H1 (cell line): Measurements from ENCODE around the gene RGPD6.
"Not testable (repeated sequence)": the region's sequence is repeated elsewhere in the genome, so short reads cannot be mapped to it uniquely, and the experiment has no call there.

ENCODE experiments used
- GTF2F1 ChIP-seq: IDR thresholded peaks from 2 replicates; pipeline ENCODE4 v1.6.1; 2012; ENCODE audit warnings: low read depth, low read length, improper control_type of control experiment, borderline replicate concordance
- MAFK ChIP-seq: IDR thresholded peaks from 2 replicates; pipeline ENCODE4 v1.6.1; 2012; ENCODE audit warnings: low read depth, mild to moderate bottlenecking, improper control_type of control experiment, low read length
- POLR2A ChIP-seq, 2 experiments: IDR thresholded peaks; 1 replicate in 1 of 2; 2 replicates in 1 of 2; pipeline ENCODE4 v1.6.1; 2011; ENCODE audit warnings: low read depth in 2 of 2, low read length in 2 of 2, mild to moderate bottlenecking in 2 of 2; ENCODE audit errors: control extremely low read depth in 1 of 2
- POLR2AphosphoS5 ChIP-seq: IDR thresholded peaks from 2 replicates; pipeline ENCODE4 v1.6.1; 2011; ENCODE audit warnings: low read depth, low read length
- TF ChIP-seq, protein P1 (sequence below), 3 experiments: IDR thresholded peaks; 1 replicate in 2 of 3; 2 replicates in 1 of 3; pipeline versions ENCODE4 v1.5.1 to v1.6.1; 2011; ENCODE audit warnings: low read length in 3 of 3, mild to moderate bottlenecking in 3 of 3, inconsistent platforms in 2 of 3, low read depth in 1 of 3, moderate library complexity in 1 of 3; ENCODE audit not compliant: insufficient read depth in 1 of 3; ENCODE audit errors: control extremely low read depth in 1 of 3
- TF ChIP-seq, protein P2 (sequence below): IDR thresholded peaks from 2 replicates; pipeline ENCODE4 v1.6.1; 2011; ENCODE audit warnings: low read length, improper control_type of control experiment

DNA sequence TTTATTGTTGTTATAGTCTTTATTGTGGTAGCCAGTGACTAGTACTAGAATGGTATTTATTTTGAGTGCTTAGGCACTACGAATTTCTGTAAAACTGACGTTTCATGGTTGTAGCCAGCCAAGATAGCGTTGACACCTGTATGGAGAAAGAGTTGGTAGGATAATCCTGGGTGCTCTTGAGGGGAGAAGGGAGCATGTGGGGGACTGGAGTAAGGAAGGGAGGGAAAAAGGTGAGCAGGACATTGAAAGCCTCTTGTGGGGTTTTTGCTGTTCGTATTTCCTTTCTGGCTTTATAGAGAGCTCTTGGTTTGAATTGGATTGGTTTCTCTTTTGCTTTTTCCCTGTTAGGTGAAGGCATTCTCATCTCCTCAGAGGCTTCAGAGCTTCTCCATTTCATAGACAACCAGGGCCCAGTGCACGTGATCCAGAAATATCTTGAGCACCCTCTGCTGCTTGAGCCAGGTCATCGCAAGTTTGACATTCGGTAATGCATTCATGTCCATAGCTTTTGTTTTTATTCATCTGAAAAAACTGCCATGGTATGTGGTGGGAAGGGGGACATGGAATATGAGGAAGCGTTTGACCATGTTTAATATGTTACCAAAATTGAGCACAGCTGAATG lies 77.2 kb downstream of the RGPD6 start:
- TF ChIP-seq POLR2AphosphoS5; MAFK; POLR2A (IDR thresholded peaks at IDR 0.05; ENCODE audit: control extremely low read depth in 1 of 2, low read depth in 2 of 2, low read length in 2 of 2); GTF2F1: not testable (repeated sequence)
- TF ChIP-seq, protein P1, sequence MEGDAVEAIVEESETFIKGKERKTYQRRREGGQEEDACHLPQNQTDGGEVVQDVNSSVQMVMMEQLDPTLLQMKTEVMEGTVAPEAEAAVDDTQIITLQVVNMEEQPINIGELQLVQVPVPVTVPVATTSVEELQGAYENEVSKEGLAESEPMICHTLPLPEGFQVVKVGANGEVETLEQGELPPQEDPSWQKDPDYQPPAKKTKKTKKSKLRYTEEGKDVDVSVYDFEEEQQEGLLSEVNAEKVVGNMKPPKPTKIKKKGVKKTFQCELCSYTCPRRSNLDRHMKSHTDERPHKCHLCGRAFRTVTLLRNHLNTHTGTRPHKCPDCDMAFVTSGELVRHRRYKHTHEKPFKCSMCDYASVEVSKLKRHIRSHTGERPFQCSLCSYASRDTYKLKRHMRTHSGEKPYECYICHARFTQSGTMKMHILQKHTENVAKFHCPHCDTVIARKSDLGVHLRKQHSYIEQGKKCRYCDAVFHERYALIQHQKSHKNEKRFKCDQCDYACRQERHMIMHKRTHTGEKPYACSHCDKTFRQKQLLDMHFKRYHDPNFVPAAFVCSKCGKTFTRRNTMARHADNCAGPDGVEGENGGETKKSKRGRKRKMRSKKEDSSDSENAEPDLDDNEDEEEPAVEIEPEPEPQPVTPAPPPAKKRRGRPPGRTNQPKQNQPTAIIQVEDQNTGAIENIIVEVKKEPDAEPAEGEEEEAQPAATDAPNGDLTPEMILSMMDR (IDR thresholded peaks at IDR 0.05; ENCODE audit: control extremely low read depth in 1 of 3, insufficient read depth in 1 of 3, low read depth in 1 of 3, low read length in 3 of 3) = not testable (repeated sequence)
- TF ChIP-seq, protein P2, sequence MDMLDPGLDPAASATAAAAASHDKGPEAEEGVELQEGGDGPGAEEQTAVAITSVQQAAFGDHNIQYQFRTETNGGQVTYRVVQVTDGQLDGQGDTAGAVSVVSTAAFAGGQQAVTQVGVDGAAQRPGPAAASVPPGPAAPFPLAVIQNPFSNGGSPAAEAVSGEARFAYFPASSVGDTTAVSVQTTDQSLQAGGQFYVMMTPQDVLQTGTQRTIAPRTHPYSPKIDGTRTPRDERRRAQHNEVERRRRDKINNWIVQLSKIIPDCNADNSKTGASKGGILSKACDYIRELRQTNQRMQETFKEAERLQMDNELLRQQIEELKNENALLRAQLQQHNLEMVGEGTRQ = not testable (repeated sequence)
